Neural cell (in vitro differentiated cells): Measurements from ENCODE around the gene HCFC1. TPM values are rescaled to one million over a fixed set of nuclear protein-coding genes. Genes with fewer than 3 reads are reported as not detected.

Experiments used
- H2AFZ ChIP-seq: fragments of 200-600, 300-800 bp; sonication (generic), shearing (Covaris generic); 2 replicates; pipeline ENCODE4 v1.6.0; 2014; ENCODE audit warnings: low read depth, mild to moderate bottlenecking, antibody characterized with exemption, low read length, moderate library complexity
- H3F3A ChIP-seq: fragments of 200-600 bp; shearing (Covaris generic); 2 replicates; pipeline ENCODE4 v1.6.1; 2016; ENCODE audit warnings: mild to moderate bottlenecking, moderate library complexity, mixed read lengths, antibody characterized with exemption, low read length; ENCODE audit not compliant: insufficient read depth, poor library complexity, severe bottlenecking
- H3K27ac ChIP-seq: fragments of 200-600, 300-800 bp; sonication (generic), shearing (Covaris generic); 2 replicates; pipeline ENCODE4 v1.5.1; 2014; ENCODE audit warnings: mild to moderate bottlenecking, low read length, moderate library complexity
- H3K27me3 ChIP-seq: fragments of 300-800, 200-600 bp; sonication (generic), shearing (Covaris generic); 2 replicates; pipeline ENCODE4 v1.6.0; 2014; ENCODE audit warnings: mild to moderate bottlenecking, low read depth, low read length, moderate library complexity; ENCODE audit not compliant: insufficient read depth
- H3K36me3 ChIP-seq: fragments of 300-800, 200-600 bp; sonication (generic), shearing (Covaris generic); 2 replicates; pipeline ENCODE4 v1.5.1; 2014; ENCODE audit warnings: mild to moderate bottlenecking, antibody characterized with exemption, low read length, moderate library complexity; ENCODE audit not compliant: insufficient read depth
- H3K4me2 ChIP-seq: fragments of 300-800, 200-600 bp; sonication (generic), shearing (Covaris generic); 2 replicates; pipeline ENCODE4 v1.6.0; 2014; ENCODE audit warnings: mild to moderate bottlenecking, low read length
- H3K4me3 ChIP-seq: fragments of 300-800, 200-600 bp; sonication (generic), shearing (Covaris generic); 2 replicates; pipeline ENCODE4 v1.5.1; 2014; ENCODE audit warnings: mild to moderate bottlenecking, low read length, moderate library complexity
- H3K79me2 ChIP-seq: fragments of 200-600 bp; shearing (Covaris generic); replicated peaks from 2 replicates; pipeline ENCODE4 v1.6.0; 2014; ENCODE audit warnings: mild to moderate bottlenecking, low read length, moderate library complexity; ENCODE audit not compliant: insufficient read depth
- H3K9ac ChIP-seq: fragments of 300-800, 200-600 bp; sonication (generic), shearing (Covaris generic); 2 replicates; pipeline ENCODE4 v1.6.1; 2016; ENCODE audit warnings: mild to moderate bottlenecking, low read length, mixed read lengths
- H3K9me2 ChIP-seq: fragments of 200-600 bp; shearing (Covaris generic); 2 replicates; pipeline ENCODE4 v1.6.1; 2016; ENCODE audit warnings: mild to moderate bottlenecking, low read length, mixed read lengths; ENCODE audit not compliant: insufficient read depth
- H3K9me3 ChIP-seq: fragments of 200-600, 300-800 bp; sonication (generic), shearing (Covaris generic); 2 replicates; pipeline ENCODE4 v1.6.1; 2016; ENCODE audit warnings: mild to moderate bottlenecking, mixed run types, low read length, moderate library complexity, mixed read lengths
- H4K20me1 ChIP-seq: fragments of 200-600 bp; shearing (Covaris generic); 2 replicates; pipeline ENCODE4 v1.6.1; 2016; ENCODE audit warnings: mild to moderate bottlenecking, mixed run types; ENCODE audit not compliant: insufficient read depth
- CTCF ChIP-seq: fragments of 450-650 bp; IDR thresholded peaks from 2 replicates; pipeline ENCODE4 v1.5.1; 2014; ENCODE audit warnings: antibody characterized with exemption, mild to moderate bottlenecking, moderate library complexity; ENCODE audit not compliant: poor library complexity, severe bottlenecking
- EP300 ChIP-seq: fragments of 450-650 bp; conservative IDR thresholded peaks from 2 replicates; pipeline ENCODE4 v1.6.1; 2014; ENCODE audit warnings: antibody characterized with exemption, mild to moderate bottlenecking, moderate library complexity; ENCODE audit not compliant: poor library complexity, severe bottlenecking
- EZH2 ChIP-seq: fragments of 200-600, 300-800 bp; shearing (Covaris generic), sonication (generic); IDR thresholded peaks from 2 replicates; pipeline ENCODE4 v1.6.1; 2014; ENCODE audit warnings: antibody characterized with exemption, low read length, borderline replicate concordance, mild to moderate bottlenecking; ENCODE audit not compliant: insufficient read depth, poor library complexity, severe bottlenecking
- MXI1 ChIP-seq: fragments of 450-650 bp; conservative IDR thresholded peaks from 2 replicates; pipeline ENCODE4 v1.6.1; 2014; ENCODE audit warnings: antibody characterized with exemption, mild to moderate bottlenecking; ENCODE audit not compliant: poor library complexity, severe bottlenecking
- POLR2AphosphoS5 ChIP-seq: IDR thresholded peaks from 2 replicates; pipeline ENCODE4 v1.6.1; 2012
- RAD21 ChIP-seq: fragments of 450-650 bp; conservative IDR thresholded peaks from 2 replicates; pipeline ENCODE4 v1.6.1; 2014; ENCODE audit warnings: antibody characterized with exemption, mild to moderate bottlenecking, moderate library complexity
- SMC3 ChIP-seq: fragments of 450-650 bp; conservative IDR thresholded peaks from 2 replicates; pipeline ENCODE4 v1.6.1; 2014; ENCODE audit warnings: antibody characterized with exemption, mild to moderate bottlenecking, moderate library complexity; ENCODE audit not compliant: poor library complexity
- TAF1 ChIP-seq: IDR thresholded peaks from 2 replicates; pipeline ENCODE4 v1.6.1; 2012; ENCODE audit warnings: low read depth
- polyA plus RNA-seq: library from polyadenylated mRNA; depleted of rRNA; stranded (reverse); fragments of >200 nt; gene quantifications from 2 replicates; pipeline ENCODE4 v1.2.3, GENCODE V29; 2014
- TF ChIP-seq, protein P1 (sequence below): IDR thresholded peaks from 2 replicates; pipeline ENCODE4 v1.6.1; 2012; ENCODE audit warnings: borderline replicate concordance

HCFC1 gene
- polyA plus RNA-seq, 1 donor from 2014 or later: 7.3 TPM

GRCh38 chrX:154010330-154011087, 38.9 kb upstream of the HCFC1 start:
- TF ChIP-seq RAD21 (no peak), EZH2 (no peak), POLR2AphosphoS5 (no peak), SMC3 (no peak), EP300 (no peak), TAF1 (no peak)
- no peaks in the 10 kb centered on the region for H3K9me2 ChIP-seq
- no peak overlapping the region for H3K27ac ChIP-seq
- no peaks in the 10 kb centered on the region for H3F3A ChIP-seq
- no peak overlapping the region for H3K9ac ChIP-seq
- H3K27me3 ChIP-seq: no peaks in the 10 kb centered on the region
- H2AFZ ChIP-seq: no peak overlapping the region
- H3K4me2 ChIP-seq: no peak overlapping the region
- H4K20me1 ChIP-seq: no peaks in the 10 kb centered on the region
- H3K79me2 ChIP-seq: no peaks in the 10 kb centered on the region
- no peaks in the 10 kb centered on the region for H3K36me3 ChIP-seq
- H3K4me3 ChIP-seq: no peak overlapping the region
- no peaks in the 10 kb centered on the region for H3K9me3 ChIP-seq

- no peak overlapping the region for H3K4me2 ChIP-seq
- no peaks in the 10 kb centered on the region for H3K36me3 ChIP-seq
- no peak overlapping the region for H3K9ac ChIP-seq
- no peaks in the 10 kb centered on the region for H3K9me2 ChIP-seq
- TF ChIP-seq SMC3: no peak
- no peak for TF ChIP-seq CTCF
- TF ChIP-seq, protein P1, sequence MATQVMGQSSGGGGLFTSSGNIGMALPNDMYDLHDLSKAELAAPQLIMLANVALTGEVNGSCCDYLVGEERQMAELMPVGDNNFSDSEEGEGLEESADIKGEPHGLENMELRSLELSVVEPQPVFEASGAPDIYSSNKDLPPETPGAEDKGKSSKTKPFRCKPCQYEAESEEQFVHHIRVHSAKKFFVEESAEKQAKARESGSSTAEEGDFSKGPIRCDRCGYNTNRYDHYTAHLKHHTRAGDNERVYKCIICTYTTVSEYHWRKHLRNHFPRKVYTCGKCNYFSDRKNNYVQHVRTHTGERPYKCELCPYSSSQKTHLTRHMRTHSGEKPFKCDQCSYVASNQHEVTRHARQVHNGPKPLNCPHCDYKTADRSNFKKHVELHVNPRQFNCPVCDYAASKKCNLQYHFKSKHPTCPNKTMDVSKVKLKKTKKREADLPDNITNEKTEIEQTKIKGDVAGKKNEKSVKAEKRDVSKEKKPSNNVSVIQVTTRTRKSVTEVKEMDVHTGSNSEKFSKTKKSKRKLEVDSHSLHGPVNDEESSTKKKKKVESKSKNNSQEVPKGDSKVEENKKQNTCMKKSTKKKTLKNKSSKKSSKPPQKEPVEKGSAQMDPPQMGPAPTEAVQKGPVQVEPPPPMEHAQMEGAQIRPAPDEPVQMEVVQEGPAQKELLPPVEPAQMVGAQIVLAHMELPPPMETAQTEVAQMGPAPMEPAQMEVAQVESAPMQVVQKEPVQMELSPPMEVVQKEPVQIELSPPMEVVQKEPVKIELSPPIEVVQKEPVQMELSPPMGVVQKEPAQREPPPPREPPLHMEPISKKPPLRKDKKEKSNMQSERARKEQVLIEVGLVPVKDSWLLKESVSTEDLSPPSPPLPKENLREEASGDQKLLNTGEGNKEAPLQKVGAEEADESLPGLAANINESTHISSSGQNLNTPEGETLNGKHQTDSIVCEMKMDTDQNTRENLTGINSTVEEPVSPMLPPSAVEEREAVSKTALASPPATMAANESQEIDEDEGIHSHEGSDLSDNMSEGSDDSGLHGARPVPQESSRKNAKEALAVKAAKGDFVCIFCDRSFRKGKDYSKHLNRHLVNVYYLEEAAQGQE: no peak
- TF ChIP-seq POLR2AphosphoS5: no peak
- TF ChIP-seq EP300: no peak
- no peak for TF ChIP-seq EZH2
- no peak for TF ChIP-seq RAD21
- no peak for TF ChIP-seq TAF1
- TF ChIP-seq MXI1: no peak
- H3K4me3 ChIP-seq: no peak overlapping the region
- H3K9me3 ChIP-seq: no peaks in the 10 kb centered on the region
- no peaks in the 10 kb centered on the region for H4K20me1 ChIP-seq
- no peaks in the 10 kb centered on the region for H3K79me2 ChIP-seq
- no peak overlapping the region for H2AFZ ChIP-seq
- H3K27ac ChIP-seq: no peak overlapping the region
- H3F3A ChIP-seq: no peaks in the 10 kb centered on the region
- no peaks in the 10 kb centered on the region for H3K27me3 ChIP-seq
These were observed 36.9 kb upstream of the HCFC1 start for GRCh38 chrX:154008521-154008920.
